ENCODE measurements around the gene ZNF610.
"Not testable (repeated sequence)": the region's sequence is repeated elsewhere in the genome, so short reads cannot be mapped to it uniquely, and the experiment has no call there.

The ZNF610 gene

DNA sequence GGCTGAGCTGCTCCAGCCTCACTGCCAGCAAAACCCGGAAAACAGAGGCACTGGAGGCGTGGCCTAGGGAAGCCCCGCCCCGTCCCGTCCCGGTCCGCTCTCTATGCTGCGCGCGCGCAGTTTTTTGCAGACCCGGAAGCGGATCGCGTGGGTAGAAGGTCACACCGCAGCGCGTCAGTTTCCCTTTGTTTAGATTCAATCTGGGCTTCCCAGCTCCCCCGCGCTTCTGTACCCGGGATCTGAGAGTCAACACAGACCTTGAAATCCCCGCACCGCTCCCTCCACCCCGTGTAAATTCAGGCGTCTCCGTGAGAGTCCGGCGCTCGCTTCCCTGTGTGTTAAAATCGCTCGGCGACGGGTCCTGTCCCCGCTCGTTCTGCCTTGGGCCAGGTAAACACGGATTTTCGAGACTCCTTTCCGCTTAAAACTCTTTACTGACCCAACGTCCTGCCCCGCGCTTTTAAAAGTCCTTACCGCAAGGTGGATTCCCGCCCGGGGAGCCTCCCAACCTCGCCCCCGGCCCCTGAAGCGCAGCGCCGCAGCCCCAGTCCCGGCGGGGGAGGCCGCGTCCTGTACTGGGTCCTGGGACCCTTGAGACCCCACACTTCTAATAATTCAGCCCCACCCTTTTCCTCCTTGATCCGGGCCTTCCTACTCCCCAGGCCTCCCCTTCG is at the start of gene ZNF610:
Gene ZNF610, plus strand, starts transcription at position 127 of the 674 bp plus-strand sequence. CDS start 12,930 bp downstream, outside the sequence.
- DNase-seq = peak; percentile 97

DNA sequence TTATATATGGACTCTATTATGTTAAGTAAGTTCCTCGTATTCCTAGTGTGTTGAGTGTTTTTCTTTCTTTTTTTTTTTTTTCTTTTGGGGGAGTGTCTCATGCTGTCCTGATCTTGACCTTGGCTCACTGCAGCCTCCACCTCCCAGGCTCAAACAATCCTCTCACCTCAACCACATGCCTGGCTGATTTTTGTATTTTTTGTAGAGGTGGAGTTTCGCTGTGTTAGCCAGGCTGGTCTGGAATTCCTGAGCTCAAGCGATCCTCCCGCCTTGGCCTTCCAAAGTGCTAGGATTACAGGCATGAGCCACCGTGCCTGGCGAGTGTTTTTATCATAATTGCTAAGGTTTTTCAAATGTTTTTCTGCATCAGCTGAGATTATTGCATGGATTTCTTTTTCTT is 49.8 kb upstream of the ZNF610 start:
- DNase-seq = no peak

DNA sequence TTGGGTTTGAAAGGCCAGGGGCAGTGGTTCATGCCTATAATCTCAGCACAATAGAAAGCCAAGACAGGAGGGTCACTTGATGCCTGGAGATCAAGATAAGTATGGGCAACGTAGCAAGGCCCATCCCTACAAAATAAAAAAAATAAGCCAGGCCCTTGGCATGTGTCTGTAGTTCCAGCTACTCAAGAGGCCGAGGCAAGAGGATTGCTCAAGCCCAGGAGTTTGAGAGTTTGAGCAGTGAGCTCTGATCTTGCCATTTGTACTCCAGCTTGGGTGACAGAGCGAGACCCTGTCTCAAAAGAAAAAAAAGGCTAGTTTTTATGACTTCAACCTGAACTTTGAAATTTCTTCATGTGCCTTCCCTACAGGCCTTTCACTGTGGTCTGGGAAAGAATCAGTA is 44.3 kb upstream of the ZNF610 start:
- no peak for DNase-seq

DNA sequence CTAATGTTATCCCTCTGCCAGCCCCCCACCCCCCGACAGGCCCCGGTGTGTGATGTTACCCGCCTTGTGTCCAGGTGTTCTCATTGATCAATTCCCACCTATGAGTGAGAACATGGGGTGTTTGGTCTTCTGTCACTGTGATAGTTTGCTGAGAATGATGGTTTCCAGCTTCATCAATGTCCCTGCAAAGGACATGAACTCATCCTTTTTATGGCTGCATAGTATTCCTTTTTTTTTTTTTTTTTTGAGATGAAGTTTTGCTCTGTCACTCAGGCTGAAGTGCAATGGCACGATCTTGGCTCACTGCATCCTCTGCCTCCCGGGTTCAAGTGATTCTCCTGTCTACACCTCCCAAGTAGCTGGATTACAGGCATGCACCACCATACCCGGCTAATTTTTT is 43.1 kb upstream of the ZNF610 start:
- not testable (repeated sequence) for DNase-seq

DNA sequence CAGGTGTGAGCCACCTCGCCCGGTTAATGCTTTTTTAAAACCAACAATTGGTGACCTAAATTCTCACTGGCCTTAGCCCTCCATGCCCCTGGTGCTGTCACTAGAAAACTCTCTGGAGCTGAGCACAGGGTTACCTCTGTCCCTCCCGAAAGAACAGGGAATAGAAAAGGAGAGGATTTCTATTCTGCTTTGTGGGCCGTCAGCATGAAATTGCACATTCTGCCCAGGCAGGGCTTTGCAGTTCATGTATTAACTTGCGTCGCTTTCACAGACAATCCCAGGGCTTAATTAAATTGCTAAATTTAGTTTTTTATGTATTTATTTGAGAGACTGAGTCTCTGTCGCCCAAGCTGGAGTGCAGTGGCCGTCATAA is 39.7 kb upstream of the ZNF610 start:
- no peak for DNase-seq

DNA sequence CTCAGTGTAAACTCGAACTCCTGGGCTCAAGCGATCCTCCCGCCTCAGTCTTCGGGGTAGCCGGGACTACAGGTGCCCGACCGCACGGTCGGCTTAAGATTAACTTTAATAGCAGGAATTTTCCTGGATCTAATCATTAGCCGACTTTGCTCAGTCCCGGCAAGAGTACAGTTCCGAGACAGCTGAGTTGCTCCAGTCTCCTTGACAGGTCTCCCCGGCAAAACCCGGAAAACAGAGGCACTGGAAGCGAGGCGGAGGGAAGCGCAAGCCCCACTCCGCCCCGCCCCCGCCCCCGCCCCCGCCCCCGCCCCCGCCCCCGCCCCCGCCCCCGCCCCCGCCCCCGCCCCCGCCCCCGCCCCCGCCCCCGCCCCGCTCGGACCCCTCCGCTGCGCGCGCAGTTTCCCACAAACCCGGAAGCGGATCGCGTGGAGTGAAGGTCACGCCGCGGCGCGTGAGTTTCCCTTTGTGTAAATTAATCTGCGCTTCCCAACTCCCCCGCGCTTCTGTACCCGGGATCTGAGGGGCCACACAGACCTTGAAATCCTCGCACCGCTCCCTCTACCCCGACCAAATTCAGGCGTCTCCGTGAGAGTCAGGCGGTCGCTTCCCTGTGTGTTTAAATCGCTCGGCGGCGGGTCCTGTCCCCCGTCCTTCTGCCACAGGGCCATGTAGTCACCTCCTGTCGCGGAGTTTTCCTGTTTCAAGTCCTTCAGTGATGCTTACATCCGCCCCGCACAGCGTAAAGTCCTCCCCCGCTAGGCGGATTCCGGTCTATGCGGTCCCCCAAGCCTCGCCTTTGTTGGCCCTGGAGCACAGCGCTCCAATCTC is 39.1 kb upstream of the ZNF610 start, which contains the start of gene ZNF480:
Gene ZNF480, plus strand, starts transcription at position 397 of the 828 bp plus-strand sequence. CDS start 3,244 bp downstream, outside the sequence.
- peak; percentile 95 for DNase-seq

DNA sequence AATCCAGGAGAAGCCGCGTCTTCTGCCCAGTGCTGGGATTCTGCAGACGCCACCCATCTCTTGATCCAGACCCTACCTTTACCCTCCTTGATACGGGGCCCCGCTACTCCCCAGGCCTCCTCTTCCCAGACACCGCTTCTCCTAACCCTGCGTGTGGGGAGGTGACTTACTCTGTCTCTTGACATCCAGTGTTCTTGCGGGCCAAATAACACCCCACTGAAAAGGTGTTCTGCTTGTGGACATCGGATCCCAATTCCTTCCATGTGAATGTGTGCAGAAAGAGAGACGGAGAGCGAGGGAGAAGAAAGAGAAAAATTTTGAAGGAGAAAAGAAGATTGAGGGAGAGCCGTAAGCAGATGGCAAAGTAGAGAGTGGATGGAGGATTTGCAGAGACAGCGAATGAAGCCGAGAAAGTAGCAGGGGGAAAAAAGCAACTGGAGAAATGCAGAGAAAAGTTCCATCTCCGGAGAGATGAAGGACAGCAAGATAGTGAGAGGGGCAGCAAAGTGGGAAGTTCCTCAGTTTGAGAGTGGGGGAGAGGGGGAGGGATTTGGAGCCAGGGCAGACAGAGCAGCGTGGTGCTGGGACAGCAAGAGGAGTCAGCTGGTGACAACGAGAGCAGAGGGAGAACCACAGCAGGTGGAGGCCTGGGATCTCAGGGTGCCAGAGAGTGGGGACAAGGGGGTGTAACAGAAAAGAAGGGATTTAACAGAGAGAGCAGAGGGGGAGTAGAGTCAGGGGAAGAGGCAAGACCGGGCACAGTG is 38.3 kb upstream of the ZNF610 start:
- no peak for DNase-seq

DNA sequence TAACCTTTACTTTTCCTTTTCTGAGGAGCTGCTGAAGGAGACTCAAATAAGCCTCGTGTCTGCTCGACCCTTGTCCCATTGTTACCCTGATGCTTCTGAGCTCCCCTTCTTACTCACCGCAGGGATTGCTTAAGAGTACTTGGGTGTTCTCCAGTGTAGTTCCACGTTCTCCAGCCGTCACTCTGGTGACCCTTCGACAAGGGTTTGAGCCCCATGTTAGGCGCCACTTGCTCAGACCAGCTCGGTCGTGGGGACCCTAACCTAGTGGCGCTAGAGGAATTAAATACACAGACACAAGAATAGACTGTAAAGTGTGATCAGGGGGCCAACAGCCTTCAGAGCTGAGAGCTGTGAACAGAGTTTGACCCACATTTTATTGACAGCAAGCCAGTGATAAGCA is 28.8 kb upstream of the ZNF610 start:
- DNase-seq = peak; percentile 54

DNA sequence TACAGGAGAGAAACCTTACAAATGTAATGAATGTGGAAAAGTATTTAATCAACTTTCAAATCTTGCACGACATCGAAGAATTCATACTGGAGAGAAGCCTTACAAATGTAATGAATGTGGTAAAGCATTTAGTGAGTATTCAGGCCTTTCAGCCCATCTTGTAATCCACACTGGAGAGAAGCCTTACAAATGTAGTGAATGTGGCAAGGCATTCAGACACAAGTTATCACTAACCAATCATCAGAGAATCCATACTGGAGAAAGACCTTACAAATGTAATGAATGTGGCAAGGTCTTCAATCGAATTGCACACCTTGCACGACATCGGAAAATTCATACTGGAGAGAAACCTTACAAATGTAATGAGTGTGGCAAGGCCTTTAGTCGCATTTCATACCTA is 13.6 kb upstream of the ZNF610 start:
- no peak for DNase-seq

DNA sequence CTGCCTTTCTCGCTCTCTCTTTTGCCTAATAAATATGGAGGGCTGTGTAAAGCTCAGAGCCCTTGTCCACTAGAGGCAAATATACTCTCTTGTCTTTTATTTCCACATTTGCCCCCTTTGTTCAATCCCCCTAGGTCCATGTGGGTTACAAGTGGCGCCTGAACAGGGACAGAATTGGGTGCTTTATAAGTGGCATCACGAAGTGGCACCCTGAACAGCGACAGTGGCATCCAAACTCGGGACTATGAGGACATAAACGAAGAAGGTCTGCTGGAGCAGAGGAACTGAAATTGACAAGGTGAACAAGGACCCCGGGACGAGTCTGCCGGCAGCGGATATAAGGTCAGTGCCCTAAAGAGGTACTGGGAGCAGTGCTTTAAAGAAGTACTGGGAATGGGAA is 4.3 kb upstream of the ZNF610 start:
- no peak for DNase-seq

DNA sequence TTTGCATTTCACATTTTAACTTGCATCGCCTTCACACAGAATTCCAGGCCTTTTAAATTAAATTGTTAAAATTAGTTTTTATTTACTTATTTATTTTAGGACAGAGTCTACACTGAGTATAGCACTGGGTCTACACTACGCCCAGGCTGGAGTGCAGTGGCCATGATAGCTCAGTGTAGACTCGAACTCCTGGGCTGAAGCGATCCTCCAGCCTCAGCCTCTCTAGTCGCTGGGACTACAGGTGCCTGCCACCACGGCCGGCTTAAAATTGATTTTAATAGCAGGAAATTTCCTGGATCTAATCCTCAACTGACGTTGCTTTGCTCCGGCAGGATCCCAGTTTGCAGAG is 301 bp upstream of the ZNF610 start:
- DNase-seq = no peak

DNA sequence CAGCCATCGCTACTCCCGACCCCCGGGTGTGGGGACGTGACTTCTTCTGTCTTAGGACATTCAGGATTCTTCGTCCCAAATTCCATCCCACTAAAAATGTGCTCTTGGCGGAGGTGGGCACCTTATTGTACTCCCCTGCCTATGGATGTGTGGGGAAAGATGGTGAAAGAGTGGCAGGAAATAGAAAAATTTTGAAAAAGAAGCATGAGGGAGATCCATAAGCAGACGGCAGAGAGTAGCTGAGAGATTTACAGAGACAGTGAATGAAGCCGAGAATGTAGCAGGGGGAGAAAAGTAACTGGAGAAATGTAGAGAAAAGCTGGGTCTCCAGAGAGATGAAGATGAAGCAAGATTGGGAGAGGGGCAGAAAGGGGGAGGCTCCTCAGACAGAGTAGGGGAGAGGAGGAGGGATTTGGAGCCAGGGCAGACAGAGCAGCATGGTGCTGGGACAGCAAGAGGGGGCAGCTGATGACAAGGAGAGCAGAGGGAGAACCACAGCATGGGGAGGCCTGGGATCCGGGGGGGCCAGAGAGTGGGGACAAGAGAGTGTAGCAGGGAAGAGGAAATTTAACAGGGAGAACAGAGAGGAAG is 843 bp downstream of the ZNF610 start:
- peak; percentile 70 for DNase-seq

DNA sequence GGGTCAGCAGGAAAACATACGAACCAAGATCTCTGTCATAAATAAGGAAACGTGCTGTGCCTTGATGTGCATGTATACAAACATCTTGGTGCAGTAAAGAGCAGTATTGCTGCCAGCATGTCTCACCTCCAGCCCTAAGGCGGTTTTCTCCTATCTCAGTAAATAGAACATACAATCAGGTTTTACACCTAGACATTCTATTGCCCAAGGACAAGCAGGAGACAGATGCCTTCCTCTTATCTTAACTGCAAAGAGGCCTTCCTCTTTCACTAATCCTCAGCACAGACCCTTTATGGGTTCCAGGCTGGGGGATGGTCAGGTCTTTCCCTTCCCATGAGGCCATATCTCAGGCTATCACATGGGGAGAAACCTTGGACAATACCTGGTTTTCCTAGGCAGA is 3.0 kb downstream of the ZNF610 start:
- not testable (repeated sequence) for DNase-seq

DNA sequence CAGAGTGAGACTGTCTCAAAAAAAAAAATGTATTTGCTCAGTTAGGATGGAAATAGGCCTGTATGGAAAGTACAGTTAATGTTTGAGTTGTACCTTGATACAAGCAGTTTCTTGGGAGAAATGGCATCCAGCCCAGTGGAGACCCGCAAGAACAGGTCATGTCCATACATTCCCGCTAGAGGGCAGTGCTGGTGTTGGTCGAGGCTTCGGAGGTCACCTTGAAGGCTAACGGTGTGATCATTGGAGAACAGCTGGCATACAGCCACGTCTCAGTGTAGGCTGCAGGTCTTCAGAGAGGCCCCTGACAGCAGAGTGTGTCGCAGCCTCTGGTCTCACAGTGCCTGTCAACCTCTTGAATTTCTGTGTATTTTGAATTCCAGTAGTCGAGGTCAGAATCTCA is 7.5 kb downstream of the ZNF610 start:
- DNase-seq = peak; percentile 93

DNA sequence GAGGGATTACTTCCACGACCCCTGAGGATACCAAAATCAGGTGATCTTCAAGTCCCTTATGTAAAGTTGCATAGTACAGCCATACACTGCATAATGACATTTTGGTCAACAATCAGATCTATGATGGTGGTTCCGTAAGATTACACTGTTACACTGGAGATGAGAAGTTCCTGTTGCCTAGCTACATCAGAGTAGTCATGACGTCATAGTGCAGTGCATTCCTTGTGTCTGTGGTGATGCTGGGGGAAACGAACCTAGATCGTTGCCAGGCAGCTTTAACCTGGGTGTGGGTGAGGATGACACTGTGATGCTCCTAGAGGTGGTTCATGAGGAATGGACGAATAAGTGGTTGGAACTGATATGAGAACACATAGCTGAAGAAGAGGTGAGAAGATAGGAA is 9.1 kb downstream of the ZNF610 start:
- no peak for DNase-seq

DNA sequence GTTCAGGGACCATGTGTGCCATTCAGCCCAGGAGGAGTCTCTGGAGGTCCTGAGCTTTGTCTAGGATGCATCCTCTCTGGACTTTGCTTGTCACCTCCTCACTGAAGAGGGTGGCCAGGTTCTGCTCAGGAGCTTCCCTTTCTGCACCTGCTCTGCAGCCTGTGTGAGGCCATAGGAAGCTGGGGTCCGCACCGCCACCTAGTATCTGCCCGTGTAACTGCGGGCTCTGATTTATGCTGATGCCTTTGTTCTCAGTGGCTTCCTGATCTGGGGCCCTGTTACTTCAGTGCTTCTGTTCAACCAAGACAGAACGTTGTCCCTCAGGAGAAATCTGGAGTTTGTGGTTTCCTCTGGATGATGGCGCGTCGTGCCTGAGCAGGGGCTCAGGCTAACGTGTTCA is 15.5 kb downstream of the ZNF610 start:
- no peak for DNase-seq

DNA sequence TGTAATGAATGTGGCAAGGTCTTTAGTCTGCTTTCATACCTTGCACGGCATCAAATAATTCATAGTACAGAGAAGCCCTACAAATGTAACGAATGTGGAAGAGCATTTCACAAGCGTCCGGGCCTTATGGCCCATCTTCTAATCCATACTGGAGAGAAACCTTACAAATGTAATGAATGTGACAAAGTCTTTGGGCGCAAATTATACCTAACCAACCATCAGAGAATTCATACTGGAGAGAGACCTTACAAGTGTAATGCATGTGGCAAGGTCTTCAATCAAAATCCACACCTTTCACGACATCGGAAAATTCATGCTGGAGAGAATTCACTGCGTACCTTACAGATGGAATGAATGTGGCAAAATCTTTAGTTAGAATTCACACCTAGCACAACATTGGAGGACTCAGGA is 30.4 kb downstream of the ZNF610 start:
- no peak for DNase-seq

DNA sequence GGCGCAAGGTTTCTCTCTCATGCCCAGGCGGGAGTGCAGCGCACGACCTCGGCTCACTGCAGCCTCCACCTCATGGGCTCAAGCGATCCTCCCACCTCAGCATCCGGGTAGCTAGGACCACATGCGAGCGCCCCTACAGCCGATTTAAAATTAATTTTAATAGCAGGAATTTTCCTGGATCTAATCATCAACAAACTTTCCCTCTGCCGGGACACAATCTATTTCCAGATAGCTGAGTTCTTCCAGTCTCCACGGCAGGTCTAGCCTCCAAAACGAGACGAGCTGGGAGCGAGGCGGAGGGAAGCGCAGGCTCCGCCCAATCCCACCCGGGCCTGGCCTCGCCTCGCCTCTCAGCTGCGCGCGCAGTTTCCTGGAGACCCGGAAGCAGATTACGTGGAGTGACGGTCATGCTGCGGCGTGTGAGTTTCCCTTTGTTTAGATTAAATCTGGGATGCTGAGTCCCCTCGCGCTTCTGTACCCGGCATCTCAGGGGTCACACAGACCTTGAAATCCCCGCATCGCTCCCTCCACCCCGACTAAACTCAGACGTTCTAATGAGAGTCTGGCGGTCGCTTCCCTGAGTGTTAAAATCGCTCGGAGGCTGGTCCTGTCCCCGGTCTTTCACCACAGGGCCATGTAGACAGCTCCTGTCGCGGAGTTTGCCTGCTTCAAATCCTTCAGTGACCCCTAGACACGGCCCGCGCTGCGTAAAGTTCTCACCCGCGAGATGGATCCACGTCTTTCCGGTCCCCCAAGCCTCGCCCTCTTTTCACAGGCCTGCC is 33.7 kb downstream of the ZNF610 start, which contains the start of gene ZNF880:
Gene ZNF880, plus strand, starts transcription at position 365 of the 782 bp plus-strand sequence. Its CDS starts 43 bp downstream, at position 408.
- DNase-seq = peak; percentile 99

DNA sequence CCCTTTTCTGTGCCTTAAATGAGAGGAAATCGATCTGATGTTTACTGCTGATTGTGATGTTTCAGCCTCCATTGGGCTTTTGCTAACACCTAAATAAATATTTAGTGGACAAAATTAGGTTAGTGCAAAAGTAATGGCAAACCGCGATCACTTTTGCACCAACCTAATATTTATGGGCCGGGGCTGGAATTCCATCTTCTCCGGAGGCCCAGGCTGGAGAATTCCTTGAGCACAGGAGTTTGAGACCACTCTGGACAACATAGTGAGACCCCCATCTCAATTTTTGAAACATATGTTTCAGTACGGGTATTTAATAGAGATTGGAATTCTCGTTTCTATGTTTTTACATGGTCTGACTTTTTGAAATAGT is 34.3 kb downstream of the ZNF610 start:
- DNase-seq = no peak

DNA sequence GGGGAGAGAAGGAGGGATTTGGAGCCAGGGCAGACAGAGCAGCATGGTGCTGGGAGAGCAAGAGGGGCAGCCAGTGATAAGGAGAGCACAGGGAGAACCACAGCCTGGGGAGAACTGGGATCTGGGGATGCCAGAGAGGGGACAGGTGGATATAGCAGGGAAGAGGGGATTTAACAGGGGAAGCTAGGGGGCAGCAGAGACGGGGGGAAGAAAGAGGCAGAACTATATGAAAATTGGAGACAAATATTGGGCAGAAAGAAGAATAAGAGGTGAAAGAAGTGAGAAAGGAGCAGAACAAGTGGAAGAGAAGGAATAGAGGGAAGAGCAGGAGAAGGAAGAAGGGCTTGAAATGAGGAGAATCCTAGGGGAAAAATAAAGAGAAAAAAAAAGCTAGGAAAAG is 55.1 kb downstream of the ZNF610 start:
- DNase-seq = no peak

DNA sequence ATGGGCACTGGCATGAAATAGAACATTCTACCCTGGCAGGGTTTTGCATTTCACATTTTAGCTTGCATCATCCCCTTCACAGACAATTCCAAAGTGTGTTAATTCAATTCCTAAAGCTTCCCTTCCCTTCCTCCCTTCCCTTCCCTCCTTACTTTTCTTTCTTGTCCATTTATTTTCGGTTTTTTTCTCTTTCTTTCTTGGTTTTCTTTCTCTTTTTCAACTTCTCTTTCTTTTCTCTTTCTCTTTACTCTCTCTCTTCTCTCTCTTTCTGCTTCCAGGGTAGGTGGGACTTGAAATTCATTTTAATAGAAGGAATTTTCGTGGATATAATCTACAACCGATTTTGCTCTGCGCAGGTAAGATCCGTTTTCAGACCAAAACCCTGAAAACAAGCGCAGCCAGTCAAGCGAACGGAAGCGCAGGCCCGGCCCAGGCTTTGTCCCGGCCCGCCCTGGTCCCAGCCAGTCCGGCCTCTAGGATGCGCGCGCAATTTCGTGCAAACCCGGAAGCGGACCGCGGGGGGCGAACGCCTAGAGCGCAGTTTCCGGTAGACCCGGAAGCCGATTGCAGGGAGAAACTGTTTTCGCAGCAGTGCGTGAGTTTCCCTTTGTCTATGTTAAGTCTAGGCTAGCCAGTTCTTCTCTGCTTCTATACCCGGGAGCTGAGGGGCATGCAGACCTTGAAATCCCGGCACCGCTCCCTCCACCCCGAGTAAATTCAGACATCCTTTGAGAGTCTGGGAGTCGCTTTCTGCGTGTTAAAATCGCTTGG is 61.5 kb downstream of the ZNF610 start, which contains the start of gene ZNF528:
Gene ZNF528, plus strand, starts transcription at position 540 of the 771 bp plus-strand sequence. CDS start 4,165 bp downstream, outside the sequence.
- peak; percentile 98 for DNase-seq
